GM12878 (cell line): ENCODE results near the gene BMAL1.

ENCODE experiments used
- ETV6 ChIP-seq, 2 experiments: fragments of 450-650 bp in 1 of 2; IDR thresholded peaks in 1 of 2; conservative IDR thresholded peaks in 1 of 2; 2 replicates each; pipeline ENCODE4 v1.6.1; 2014; ENCODE audit warnings: antibody characterized with exemption in 1 of 2, borderline replicate concordance in 1 of 2, low read depth in 1 of 2, mild to moderate bottlenecking in 1 of 2, moderate library complexity in 1 of 2
- RAD21 ChIP-seq: IDR thresholded peaks from 2 replicates; pipeline ENCODE4 v1.6.1; 2011; ENCODE audit warnings: mild to moderate bottlenecking, low read depth, low read length, moderate library complexity; ENCODE audit not compliant: insufficient read depth
- SREBF2 ChIP-seq: IDR thresholded peaks from 2 replicates; pipeline ENCODE4 v1.6.1; 2012; ENCODE audit warnings: mild to moderate bottlenecking, low read length

GRCh38 chr11:13362596-13363109, 85.1 kb downstream of the BMAL1 start:
- no peak for TF ChIP-seq SREBF2
- TF ChIP-seq RAD21: no peak
- TF ChIP-seq ETV6 (conservative IDR thresholded peaks at IDR 0.05 in 1 of 2, IDR thresholded peaks at IDR 0.05 in 1 of 2; ENCODE audit: borderline replicate concordance in 1 of 2, low read depth in 1 of 2): no peak
